Keratinocyte (primary cell): ENCODE data around the gene GRIN2D. TPM values are rescaled to one million over a fixed set of nuclear protein-coding genes. Genes with fewer than 3 reads are reported as not detected.
A peak's percentile ranks its signal among the peaks of the same experiment; 100 is the strongest.

Source experiments
- DNase-seq: peaks from one replicate; pipeline ENCODE4 v3.0.0-alpha.2; 2011; ENCODE audit warnings: low read depth, missing footprints, low spot score
- FAIRE-seq: peaks from 2 replicates; lab custom pipeline; 2011; peaks lifted over from hg19 to GRCh38; lab: Jason Lieb, UNC
- H2AFZ ChIP-seq: 2 replicates; pipeline ENCODE4 v1.6.0; 2012; ENCODE audit warnings: low read length, control low read depth, inconsistent platforms; ENCODE audit not compliant: control insufficient read depth
- H3K27ac ChIP-seq: 2 replicates; pipeline ENCODE4 v1.5.1; 2011; ENCODE audit warnings: low read length; ENCODE audit not compliant: control insufficient read depth, insufficient read depth
- H3K27me3 ChIP-seq: 3 replicates; pipeline ENCODE4 v1.6.0; 2011; ENCODE audit warnings: low read length; ENCODE audit not compliant: control insufficient read depth, insufficient read depth; ENCODE audit errors: extremely low read depth
- H3K36me3 ChIP-seq, 2 experiments: 2 replicates in 1 of 2; 3 replicates in 1 of 2; pipeline ENCODE4 v1.5.1; 2011; ENCODE audit warnings: low read length in 2 of 2, mild to moderate bottlenecking in 1 of 2; ENCODE audit not compliant: control insufficient read depth in 2 of 2, insufficient read depth in 2 of 2; ENCODE audit errors: extremely low read depth in 1 of 2
- H3K4me1 ChIP-seq: 3 replicates; pipeline ENCODE4 v1.5.1; 2011; ENCODE audit warnings: low read length; ENCODE audit not compliant: control insufficient read depth, insufficient read depth; ENCODE audit errors: extremely low read depth
- H3K4me2 ChIP-seq: 3 replicates; pipeline ENCODE4 v1.6.0; 2011; ENCODE audit warnings: low read depth, low read length; ENCODE audit not compliant: control insufficient read depth, insufficient read depth; ENCODE audit errors: extremely low read depth
- H3K4me3 ChIP-seq, 3 experiments: fragments of 200-600 bp in 1 of 3; sonication (generic) in 1 of 3; 2 replicates in 2 of 3; 3 replicates in 1 of 3; pipeline ENCODE4 v1.5.1; 2011 to 2016; ENCODE audit warnings: low read length in 3 of 3, mild to moderate bottlenecking in 3 of 3, control low read depth in 2 of 3, inconsistent platforms in 1 of 3, low read depth in 1 of 3, mixed read lengths in 1 of 3, mixed run types in 1 of 3, moderate library complexity in 1 of 3; ENCODE audit not compliant: control insufficient read depth in 2 of 3, insufficient read depth in 2 of 3; ENCODE audit errors: extremely low read depth in 1 of 3
- H3K79me2 ChIP-seq: 2 replicates; pipeline ENCODE4 v1.6.0; 2012; ENCODE audit warnings: low read length; ENCODE audit not compliant: control insufficient read depth, insufficient read depth
- H3K9ac ChIP-seq: 3 replicates; pipeline ENCODE4 v1.6.0; 2011; ENCODE audit warnings: low read length; ENCODE audit not compliant: control insufficient read depth, insufficient read depth; ENCODE audit errors: extremely low read depth
- H3K9me1 ChIP-seq: 3 replicates; pipeline ENCODE4 v1.6.0; 2011; ENCODE audit warnings: low read length; ENCODE audit not compliant: control insufficient read depth, insufficient read depth; ENCODE audit errors: extremely low read depth
- H3K9me3 ChIP-seq: 2 replicates; pipeline ENCODE4 v1.5.1; 2012; ENCODE audit warnings: low read depth, low read length; ENCODE audit not compliant: control insufficient read depth
- H4K20me1 ChIP-seq: 3 replicates; pipeline ENCODE4 v1.6.0; 2011; ENCODE audit warnings: low read length; ENCODE audit not compliant: control insufficient read depth, insufficient read depth; ENCODE audit errors: extremely low read depth
- CTCF ChIP-seq, 3 experiments: IDR thresholded peaks in 1 of 3; conservative IDR thresholded peaks in 1 of 3; optimal IDR thresholded peaks in 1 of 3; 2 replicates in 2 of 3; 3 replicates in 1 of 3; pipeline versions ENCODE3 to v1.5.1; 2011; ENCODE audit warnings: low read length in 3 of 3, mild to moderate bottlenecking in 3 of 3, moderate library complexity in 2 of 3, control low read depth in 1 of 3, inconsistent platforms in 1 of 3; ENCODE audit not compliant: insufficient read depth in 2 of 3; ENCODE audit errors: extremely low read depth in 1 of 3
- EZH2 ChIP-seq: IDR thresholded peaks from one replicate; pipeline ENCODE4 v1.6.1; 2012; ENCODE audit warnings: inconsistent platforms, mild to moderate bottlenecking, low read length, moderate library complexity
- dilution Hi-C: fragments of 300-500 bp; cut with MboI; formaldehyde crosslinking; loops from one replicate; pipeline ENCODE4 v1.7.0; 2020; ENCODE audit warnings: low sequenced_read_pairs; ENCODE audit not compliant: extremely low pct_ligation_motif_present
- polyA plus RNA-seq, 5 experiments: library from polyadenylated mRNA; depleted of rRNA in 3 of 5; stranded (reverse) in 3 of 5; stranded (forward) in 1 of 5; unstranded in 1 of 5; fragments of >200 nt; gene quantifications; 1 replicate in 1 of 5; 2 replicates in 3 of 5; 3 replicates in 1 of 5; pipeline versions ENCODE4 v1.2.1 to v1.2.3, GENCODE V29; 2011 to 2012; ENCODE audit warnings: missing spikeins in 2 of 5, low read depth in 1 of 5, low replicate concordance in 1 of 5

The GRIN2D gene
- polyA plus RNA-seq, 1 donor (not counting 4 experiments of a cell fraction or from before 2014, with no cell fraction given): 0.04 TPM

- dilution Hi-C loops: no loop called here
- peak; percentile 77 for FAIRE-seq
Observed at GRCh38 chr19:48403606-48404005, 10.1 kb downstream of the GRIN2D start.

GRCh38 chr19:48405010-48405659, 11.7 kb downstream of the GRIN2D start:
- dilution Hi-C loops: no loop called here
- Histone ChIP-seq H2AFZ (no peak overlapping the region), H3K4me1 (peaks cover 5% of the 10 kb centered on the region), H3K79me2 (no peaks in the 10 kb centered on the region), H3K9ac (no peak overlapping the region), H3K4me3 (no peak overlapping the region), H3K4me2 (no peak overlapping the region), H3K9me1 (no peaks in the 10 kb centered on the region), H3K36me3 (no peaks in the 10 kb centered on the region), H3K27ac (no peak overlapping the region), H3K9me3 (no peaks in the 10 kb centered on the region), H4K20me1 (no peaks in the 10 kb centered on the region), H3K27me3 (no peaks in the 10 kb centered on the region)
- TF ChIP-seq EZH2: no peak
- no peak for TF ChIP-seq CTCF (optimal IDR thresholded peaks at IDR 0.05 in 1 of 3, IDR thresholded peaks at IDR 0.05 in 1 of 3, conservative IDR thresholded peaks at IDR 0.05 in 1 of 3; ENCODE audit: extremely low read depth in 1 of 3, insufficient read depth in 2 of 3, low read length in 3 of 3)
- no peak for FAIRE-seq
- no peak for DNase-seq

More at GRCh38 chr19:48403606-48404005, 10.1 kb downstream of the GRIN2D start:
- Histone ChIP-seq H3K9ac (no peak overlapping the region), H3K27ac (no peak overlapping the region), H3K27me3 (no peaks in the 10 kb centered on the region), H3K9me1 (no peaks in the 10 kb centered on the region), H3K36me3 (no peaks in the 10 kb centered on the region), H3K79me2 (no peaks in the 10 kb centered on the region), H3K4me1 (peaks cover 5% of the 10 kb centered on the region), H3K9me3 (no peaks in the 10 kb centered on the region), H2AFZ (peak overlapping the region; percentile 66), H4K20me1 (no peaks in the 10 kb centered on the region), H3K4me3 (no peak overlapping the region), H3K4me2 (no peak overlapping the region)
- TF ChIP-seq CTCF (optimal IDR thresholded peaks at IDR 0.05 in 1 of 3, IDR thresholded peaks at IDR 0.05 in 1 of 3, conservative IDR thresholded peaks at IDR 0.05 in 1 of 3; ENCODE audit: extremely low read depth in 1 of 3, insufficient read depth in 2 of 3, low read length in 3 of 3) (no peak), EZH2 (no peak)
- DNase-seq: no peak
